H1 (cell line): ENCODE results near the gene CACNA1C. TPM values are rescaled to one million over a fixed set of nuclear protein-coding genes. Genes with fewer than 3 reads are reported as not detected.

Experiments
- CTCF ChIA-PET: fragments of 300-600 bp; sonication (Branson Sonifier 250); formaldehyde crosslinking; loops from one replicate; lab custom pipeline; 2021; ENCODE audit not compliant: partially characterized antibody; lab: Charles Lee
- POLR2A ChIA-PET: fragments of 300-600 bp; sonication (Branson Sonifier 250); formaldehyde crosslinking; loops from one replicate; lab custom pipeline; 2021; ENCODE audit warnings: inconsistent platforms; ENCODE audit not compliant: partially characterized antibody; lab: Charles Lee
- DNase-seq, 2 experiments: peaks; one replicate each; pipeline versions ENCODE4 v3.0.0 to v3.0.0-alpha.2; 2010 to 2022; ENCODE audit warnings: low spot score in 2 of 2, low read depth in 1 of 2, mixed read lengths in 1 of 2
- FAIRE-seq: peaks from 2 replicates; lab custom pipeline; 2011; peaks lifted over from hg19 to GRCh38; lab: Jason Lieb, UNC
- H2AFZ ChIP-seq: 2 replicates; pipeline ENCODE4 v1.8.1; 2012; ENCODE audit warnings: low read length, inconsistent platforms
- H2AK5ac ChIP-seq: 2 replicates; pipeline ENCODE4 v1.6.1; 2013; ENCODE audit warnings: low read depth, low read length
- H2BK120ac ChIP-seq: replicated peaks from 2 replicates; pipeline ENCODE3; 2013; ENCODE audit warnings: low read depth, low read length, inconsistent platforms
- H2BK12ac ChIP-seq: 2 replicates; pipeline ENCODE4 v1.6.1; 2013; ENCODE audit warnings: low read depth, low read length
- H2BK15ac ChIP-seq: 2 replicates; pipeline ENCODE4 v1.6.1; 2013; ENCODE audit warnings: low read length
- H2BK20ac ChIP-seq: 2 replicates; pipeline ENCODE4 v1.6.1; 2013; ENCODE audit warnings: low read length
- H2BK5ac ChIP-seq: 2 replicates; pipeline ENCODE4 v1.6.1; 2013; ENCODE audit warnings: low read depth, low read length
- H3K14ac ChIP-seq: 2 replicates; pipeline ENCODE4 v1.6.1; 2013; ENCODE audit warnings: inconsistent platforms; ENCODE audit not compliant: insufficient read length
- H3K18ac ChIP-seq: 2 replicates; pipeline ENCODE4 v1.6.1; 2013; ENCODE audit warnings: low read length; ENCODE audit errors: extremely low read depth
- H3K23ac ChIP-seq: 2 replicates; pipeline ENCODE4 v1.6.1; 2013; ENCODE audit warnings: inconsistent platforms; ENCODE audit not compliant: insufficient read length
- H3K23me2 ChIP-seq: 2 replicates; pipeline ENCODE4 v1.6.1; 2013; ENCODE audit warnings: low read depth, low read length
- H3K27ac ChIP-seq: 2 replicates; pipeline ENCODE4 v1.6.1; 2011; ENCODE audit warnings: low read depth, low read length, inconsistent platforms
- H3K27me3 ChIP-seq, 4 experiments: replicated peaks in 1 of 4; 1 replicate in 1 of 4; 2 replicates in 3 of 4; pipeline versions ENCODE4 v1.6.1 to v1.8.1; 2011 to 2013; ENCODE audit warnings: low read length in 3 of 4, mild to moderate bottlenecking in 3 of 4, inconsistent platforms in 2 of 4, mixed read lengths in 2 of 4, moderate library complexity in 1 of 4; ENCODE audit not compliant: control insufficient read depth in 3 of 4, insufficient read depth in 3 of 4; ENCODE audit errors: extremely low read depth in 1 of 4
- H3K36me3 ChIP-seq, 4 experiments: 2 replicates each; pipeline versions ENCODE4 v1.6.1 to v1.8.1; 2011 to 2013; ENCODE audit warnings: mild to moderate bottlenecking in 4 of 4, low read length in 3 of 4, moderate library complexity in 2 of 4, control low read depth in 1 of 4, inconsistent platforms in 1 of 4; ENCODE audit not compliant: insufficient read depth in 4 of 4, control insufficient read depth in 2 of 4
- H3K4ac ChIP-seq: replicated peaks from 2 replicates; pipeline ENCODE3; 2013; ENCODE audit warnings: low read length, low read depth, mixed read lengths, inconsistent platforms; ENCODE audit not compliant: insufficient read length
- H3K4me1 ChIP-seq, 4 experiments: replicated peaks in 1 of 4; 1 replicate in 1 of 4; 2 replicates in 3 of 4; pipeline versions ENCODE4 v1.6.1 to v1.8.1; 2011 to 2013; ENCODE audit warnings: low read length in 3 of 4, inconsistent platforms in 2 of 4, mixed read lengths in 1 of 4; ENCODE audit not compliant: insufficient read depth in 4 of 4, control insufficient read depth in 3 of 4
- H3K4me2 ChIP-seq, 2 experiments: 2 replicates each; pipeline versions ENCODE4 v1.6.1 to v1.8.1; 2011 to 2013; ENCODE audit warnings: low read depth in 2 of 2, low read length in 2 of 2, control low read depth in 1 of 2, inconsistent platforms in 1 of 2, mild to moderate bottlenecking in 1 of 2; ENCODE audit not compliant: insufficient read depth in 1 of 2
- H3K4me3 ChIP-seq, 4 experiments: fragments of 200-600, 300-600 bp in 1 of 4; sonication (generic), shearing (Covaris generic), sonication (Bioruptor Twin) in 1 of 4; 2 replicates each; pipeline versions ENCODE4 v1.5.1 to v1.8.1; 2011 to 2016; ENCODE audit warnings: low read length in 4 of 4, low read depth in 3 of 4, control low read depth in 2 of 4, inconsistent platforms in 2 of 4, mild to moderate bottlenecking in 2 of 4, mixed read lengths in 1 of 4, moderate library complexity in 1 of 4; ENCODE audit not compliant: insufficient read depth in 2 of 4; ENCODE audit errors: extremely low read depth in 1 of 4
- H3K56ac ChIP-seq: replicated peaks from 2 replicates; pipeline ENCODE3; 2013; ENCODE audit warnings: low read depth, mild to moderate bottlenecking, mixed read lengths, low read length, inconsistent platforms; ENCODE audit not compliant: insufficient read length
- H3K79me1 ChIP-seq: 2 replicates; pipeline ENCODE4 v1.6.1; 2013; ENCODE audit warnings: low read depth, low read length, control low read depth
- H3K79me2 ChIP-seq, 2 experiments: 2 replicates each; pipeline versions ENCODE4 v1.6.1 to v1.8.1; 2012 to 2013; ENCODE audit warnings: low read length in 2 of 2, mild to moderate bottlenecking in 2 of 2, inconsistent platforms in 1 of 2; ENCODE audit not compliant: insufficient read depth in 2 of 2, control insufficient read depth in 1 of 2
- H3K9ac ChIP-seq, 4 experiments: replicated peaks in 1 of 4; 1 replicate in 1 of 4; 2 replicates in 3 of 4; pipeline versions ENCODE4 v1.6.1 to v1.8.1; 2011 to 2013; ENCODE audit warnings: low read depth in 3 of 4, low read length in 3 of 4, control low read depth in 2 of 4, mild to moderate bottlenecking in 2 of 4, moderate library complexity in 2 of 4, inconsistent platforms in 1 of 4; ENCODE audit errors: extremely low read depth in 1 of 4
- H3K9me3 ChIP-seq, 2 experiments: 2 replicates each; pipeline versions ENCODE4 v1.6.1 to v1.8.1; 2012 to 2013; ENCODE audit warnings: mild to moderate bottlenecking in 2 of 2, moderate library complexity in 2 of 2, control low read depth in 1 of 2, inconsistent platforms in 1 of 2, low read depth in 1 of 2, low read length in 1 of 2, mixed read lengths in 1 of 2; ENCODE audit not compliant: insufficient read depth in 2 of 2
- H4K20me1 ChIP-seq, 2 experiments: replicated peaks in 1 of 2; 2 replicates each; pipeline versions ENCODE3 to v1.8.1; 2011 to 2013; ENCODE audit warnings: inconsistent platforms in 2 of 2, low read length in 2 of 2, mild to moderate bottlenecking in 1 of 2; ENCODE audit not compliant: insufficient read depth in 2 of 2, control insufficient read depth in 1 of 2
- H4K5ac ChIP-seq: 2 replicates; pipeline ENCODE4 v1.6.1; 2013; ENCODE audit warnings: low read length, low read depth, mixed read lengths, inconsistent platforms; ENCODE audit not compliant: insufficient read length
- H4K8ac ChIP-seq: 2 replicates; pipeline ENCODE4 v1.8.0; 2013; ENCODE audit warnings: mild to moderate bottlenecking, moderate library complexity, low read length, inconsistent platforms; ENCODE audit not compliant: insufficient read depth; ENCODE audit errors: extremely low read depth
- H4K91ac ChIP-seq: replicated peaks from 2 replicates; pipeline ENCODE3; 2013; ENCODE audit warnings: low read length, mixed read lengths, inconsistent platforms; ENCODE audit not compliant: insufficient read length
- CHD1 ChIP-seq: IDR thresholded peaks from 2 replicates; pipeline ENCODE4 v1.6.1; 2012; ENCODE audit warnings: low read depth, low read length, improper control_type of control experiment
- EGR1 ChIP-seq: IDR thresholded peaks from 2 replicates; pipeline ENCODE4 v1.6.1; 2011; ENCODE audit warnings: low read depth, low read length, borderline replicate concordance
- MAX ChIP-seq: IDR thresholded peaks from 2 replicates; pipeline ENCODE4 v1.6.1; 2012; ENCODE audit warnings: inconsistent platforms
- WGBS, 2 experiments: shearing (Covaris generic) in 1 of 2; methylation state at CpG; one replicate each; pipeline versions ENCODE4 v1.1.6 to v1.1.7; 2013 to 2015; ENCODE audit warnings: low lambda C conversion rate in 2 of 2, mixed read lengths in 2 of 2, inconsistent platforms in 1 of 2, low coverage in 1 of 2, missing lambda C conversion rate in 1 of 2; ENCODE audit not compliant: insufficient replicate concordance in 2 of 2, insufficient coverage in 1 of 2, insufficient read length in 1 of 2; ENCODE audit errors: extremely low coverage in 1 of 2, missing lambda C conversion rate in 1 of 2; 5-methylcytosine and 5-hydroxymethylcytosine counted together
- polyA plus RNA-seq, 7 experiments: library from polyadenylated mRNA; depleted of rRNA in 3 of 7; stranded (reverse) in 5 of 7; unstranded in 2 of 7; fragments of >200 nt in 5 of 7; fragments of 200-250 nt in 2 of 7; gene quantifications; 1 replicate in 5 of 7; 2 replicates in 1 of 7; 4 replicates in 1 of 7; pipeline versions ENCODE4 v1.2.1 to v1.2.3, GENCODE V29; 2011 to 2013; ENCODE audit warnings: missing spikeins in 2 of 7, mixed read lengths in 2 of 7
- total RNA-seq: library from RNA; stranded (reverse); fragmentation: NEBNext Ultra II Directional; extraction: Animal tissue kit (Norgen Biotek cat#: 25700); gene quantifications from 2 replicates; pipeline ENCODE4 v1.2.1, GENCODE V29; 2021

Gene CACNA1C
- total and polyA plus RNA-seq, 2 of the 8 experiments (the other 6 are each of a cell fraction or from before 2014, with no cell fraction given), result 1.3 TPM

- no peak overlapping the region for H4K5ac ChIP-seq
- H2BK120ac ChIP-seq, result no peak overlapping the region
- H3K36me3 ChIP-seq, result no peaks in the 10 kb centered on the region
- no peaks in the 10 kb centered on the region for H3K79me2 ChIP-seq
- no peak for TF ChIP-seq MAX
- no peak for TF ChIP-seq CHD1
- no peak for TF ChIP-seq EGR1
- H3K4ac ChIP-seq, result no peak overlapping the region
- no peak overlapping the region for H2AK5ac ChIP-seq
- no peak overlapping the region for H3K18ac ChIP-seq
- FAIRE-seq, result no peak
- WGBS, 2 experiments, result 89% methylated on average over 7 of the region's 7 CpGs; no CpG with 5 or more reads in 1 of the 2 experiments
- H3K56ac ChIP-seq, result no peak overlapping the region
- H2AFZ ChIP-seq, result no peak overlapping the region
- no peaks in the 10 kb centered on the region for H3K4me1 ChIP-seq
- no peak overlapping the region for H4K91ac ChIP-seq
- H3K23ac ChIP-seq, result no peak overlapping the region
- no peaks in the 10 kb centered on the region; a peak in 1 of 7 replicates for H3K27me3 ChIP-seq
- no peak overlapping the region for H3K4me3 ChIP-seq
- no peak overlapping the region for H3K14ac ChIP-seq
- no peak overlapping the region for H4K8ac ChIP-seq
- no peaks in the 10 kb centered on the region for H3K23me2 ChIP-seq
- no peak overlapping the region for H3K27ac ChIP-seq
- no peak overlapping the region for H2BK15ac ChIP-seq
- ChIA-PET CTCF (interaction anchor here (0.6 to 2.5 kb wide), 9 partner anchors 12 to 1032 kb away, joined by 3 to 7 read pairs (median 3); no protein-coding TSS in a partner anchor), POLR2A (no interaction called here)
- no peak overlapping the region for H2BK12ac ChIP-seq
- H2BK20ac ChIP-seq, result no peak overlapping the region
- H4K20me1 ChIP-seq, result no peaks in the 10 kb centered on the region
- no peaks in the 10 kb centered on the region for H3K79me1 ChIP-seq
- no peak overlapping the region for H3K9ac ChIP-seq
- H3K4me2 ChIP-seq, result no peak overlapping the region
- DNase-seq, result no peak
- H2BK5ac ChIP-seq, result no peak overlapping the region
- H3K9me3 ChIP-seq, result no peaks in the 10 kb centered on the region
Observed at GRCh38 chr12:2647186-2647585, 594.4 kb downstream of the CACNA1C start.
